Activated CD8-positive, alpha-beta T cell treated with anti-CD3 and anti-CD28 coated beads for 36 hours (primary cell): ENCODE results near the gene KCNC1. TPM values are rescaled to one million over a fixed set of nuclear protein-coding genes. Genes with fewer than 3 reads are reported as not detected.

Source experiments
- ATAC-seq: fragments of 200-7000 bp; cut with Tn5 transposase; one replicate; pipeline ENCODE4 v1.10.0; 2021; ENCODE audit warnings: mild to moderate bottlenecking, moderate library complexity
- CTCF ChIA-PET: fragments of 350-600 bp; sonication (Branson Sonifier 250); formaldehyde crosslinking; loops from one replicate; lab custom pipeline; 2021; ENCODE audit warnings: antibody characterized with exemption; lab: Charles Lee
- POLR2A ChIA-PET: fragments of 350-600 bp; sonication (Branson Sonifier 250); formaldehyde crosslinking; loops from one replicate; lab custom pipeline; 2021; ENCODE audit warnings: antibody characterized with exemption; lab: Charles Lee
- DNase-seq: peaks from one replicate; pipeline ENCODE4 v3.0.0-alpha.2; 2020
- H3K27ac Mint-ChIP-seq: one replicate; pipeline ENCODE4 v1.8.0; 2021; ENCODE audit warnings: mild to moderate bottlenecking, mixed read lengths
- H3K27me3 Mint-ChIP-seq: one replicate; pipeline ENCODE4 v1.8.0; 2021; ENCODE audit warnings: mixed read lengths
- H3K36me3 Mint-ChIP-seq: one replicate; pipeline ENCODE4 v1.8.0; 2021; ENCODE audit warnings: low read depth, mixed read lengths
- H3K4me1 Mint-ChIP-seq: one replicate; pipeline ENCODE4 v1.8.0; 2021; ENCODE audit warnings: low read depth, mixed read lengths
- H3K4me3 Mint-ChIP-seq: one replicate; pipeline ENCODE4 v1.8.0; 2021; ENCODE audit warnings: mild to moderate bottlenecking, moderate library complexity, mixed read lengths
- H3K9me3 Mint-ChIP-seq: one replicate; pipeline ENCODE4 v1.8.0; 2021; ENCODE audit warnings: mixed read lengths
- intact Hi-C: fragments of 100-400 bp; cut with micrococcal nuclease; formaldehyde crosslinking; loops from one replicate; pipeline ENCODE4 v1.10.0; 2022
- total RNA-seq, 2 experiments: library from RNA; stranded (reverse); gene quantifications; one replicate each; pipeline ENCODE4 v1.2.3, GENCODE V29; 2021
- TF ChIP-seq, protein P1 (sequence below): fragments of 200-600 bp; IDR thresholded peaks from one replicate; pipeline ENCODE4 v1.8.0; 2022; ENCODE audit warnings: antibody characterized with exemption, mild to moderate bottlenecking

The KCNC1 gene
- total RNA-seq, 2 experiments from 2014 or later = not detected

DNA sequence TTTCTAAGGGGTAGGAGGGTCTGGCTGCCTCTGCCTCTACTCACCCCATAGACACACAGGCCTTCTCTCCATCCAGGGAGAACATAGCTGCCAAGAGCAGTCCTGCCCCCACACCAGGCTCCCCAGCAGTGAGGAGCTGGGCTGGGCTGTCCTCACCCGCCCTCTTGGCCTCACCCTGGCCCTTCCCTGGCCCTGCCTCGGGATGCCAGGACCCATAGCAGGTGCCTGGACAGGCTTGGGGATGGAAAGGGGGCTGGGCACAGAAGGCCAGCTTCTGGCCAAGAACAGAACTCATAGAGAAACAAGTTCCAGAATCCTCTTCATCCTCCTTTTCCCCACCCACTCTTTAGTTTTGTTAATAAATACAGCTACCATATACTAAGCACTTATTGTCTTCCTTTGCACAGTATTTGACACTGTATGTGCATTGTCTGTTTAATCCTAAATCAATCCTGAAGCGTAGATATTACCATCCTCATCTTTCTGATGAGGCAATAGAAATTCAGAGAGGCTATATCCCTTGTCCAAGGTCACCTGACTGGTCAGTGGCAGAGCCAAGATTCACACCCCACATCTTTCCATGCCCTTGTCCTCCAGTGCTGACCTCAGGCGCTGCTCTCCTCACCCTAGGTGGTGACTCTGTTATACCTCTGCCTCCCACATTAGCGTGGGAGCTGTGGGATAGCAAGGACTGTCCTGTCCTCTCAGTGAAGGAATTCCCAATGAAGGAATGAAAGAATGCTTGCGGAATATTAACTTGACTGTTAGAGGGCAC is 37.2 kb upstream of the KCNC1 start:
- no peaks in the 10 kb centered on the region for H3K4me1 Mint-ChIP-seq
- H3K9me3 Mint-ChIP-seq = no peaks in the 10 kb centered on the region
- TF ChIP-seq, protein P1, sequence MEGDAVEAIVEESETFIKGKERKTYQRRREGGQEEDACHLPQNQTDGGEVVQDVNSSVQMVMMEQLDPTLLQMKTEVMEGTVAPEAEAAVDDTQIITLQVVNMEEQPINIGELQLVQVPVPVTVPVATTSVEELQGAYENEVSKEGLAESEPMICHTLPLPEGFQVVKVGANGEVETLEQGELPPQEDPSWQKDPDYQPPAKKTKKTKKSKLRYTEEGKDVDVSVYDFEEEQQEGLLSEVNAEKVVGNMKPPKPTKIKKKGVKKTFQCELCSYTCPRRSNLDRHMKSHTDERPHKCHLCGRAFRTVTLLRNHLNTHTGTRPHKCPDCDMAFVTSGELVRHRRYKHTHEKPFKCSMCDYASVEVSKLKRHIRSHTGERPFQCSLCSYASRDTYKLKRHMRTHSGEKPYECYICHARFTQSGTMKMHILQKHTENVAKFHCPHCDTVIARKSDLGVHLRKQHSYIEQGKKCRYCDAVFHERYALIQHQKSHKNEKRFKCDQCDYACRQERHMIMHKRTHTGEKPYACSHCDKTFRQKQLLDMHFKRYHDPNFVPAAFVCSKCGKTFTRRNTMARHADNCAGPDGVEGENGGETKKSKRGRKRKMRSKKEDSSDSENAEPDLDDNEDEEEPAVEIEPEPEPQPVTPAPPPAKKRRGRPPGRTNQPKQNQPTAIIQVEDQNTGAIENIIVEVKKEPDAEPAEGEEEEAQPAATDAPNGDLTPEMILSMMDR = no peak
- intact Hi-C loops = no loop called here
- no peaks in the 10 kb centered on the region for H3K36me3 Mint-ChIP-seq
- ATAC-seq (no peak), DNase-seq (no peak)
- H3K27me3 Mint-ChIP-seq = peaks cover 37% of the 10 kb centered on the region
- POLR2A ChIA-PET = no interaction called here
- CTCF ChIA-PET = interaction anchor here (1.1 kb wide), 1 partner anchor 34 kb away, joined by 5 read pairs; no protein-coding TSS in a partner anchor
- no peak overlapping the region for H3K4me3 Mint-ChIP-seq
- no peak overlapping the region for H3K27ac Mint-ChIP-seq

DNA sequence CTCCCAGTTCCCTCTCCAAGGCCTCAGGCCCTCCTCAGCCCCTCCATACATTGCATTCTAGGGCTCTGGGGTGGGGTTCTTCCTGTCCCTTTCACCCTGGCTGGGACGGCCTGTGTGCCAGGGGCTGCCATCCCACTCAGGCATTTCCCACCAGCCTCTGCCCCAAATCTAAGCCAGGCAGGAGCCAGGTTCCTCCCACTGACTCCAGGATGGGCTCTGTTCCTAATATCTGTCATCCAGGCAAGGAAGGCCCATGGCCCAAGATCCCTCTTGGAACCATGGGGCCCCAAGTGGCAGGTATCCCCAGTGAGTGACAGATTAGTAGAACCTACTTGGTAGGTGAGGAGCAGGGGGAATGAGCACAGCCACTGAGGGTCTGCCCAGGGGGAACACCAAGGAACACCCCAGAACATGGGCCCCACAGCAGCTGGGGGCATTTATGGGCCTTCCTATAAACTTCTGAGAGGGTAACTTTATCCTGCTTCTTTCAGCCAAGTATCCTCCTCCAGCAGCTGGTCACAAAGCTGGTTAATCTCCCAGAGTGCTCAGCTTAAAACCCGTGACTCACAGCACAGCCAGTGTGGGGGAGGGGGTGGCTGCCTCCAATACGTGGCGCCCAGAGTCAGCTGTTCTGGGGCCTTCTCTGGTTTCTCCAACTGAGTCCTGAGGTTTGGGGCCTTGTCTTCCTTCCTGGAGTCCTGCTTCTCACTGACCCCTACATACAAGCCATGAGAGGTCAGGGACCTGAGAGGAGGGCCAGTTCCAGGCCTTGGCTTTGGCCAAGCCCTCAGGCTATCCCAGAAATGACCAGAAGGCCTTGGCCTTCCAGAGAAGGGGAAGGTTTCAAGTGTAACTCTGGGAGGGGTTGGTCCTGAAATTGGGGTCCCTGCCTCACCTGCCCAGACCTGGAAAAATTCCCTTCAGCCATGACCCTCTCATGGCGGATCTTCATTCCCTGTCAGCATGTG is 35.1 kb upstream of the KCNC1 start:
- TF ChIP-seq, protein P1 = no peak
- no peak for DNase-seq
- Mint-ChIP-seq H3K9me3 (no peaks in the 10 kb centered on the region), H3K27me3 (peaks cover 27% of the 10 kb centered on the region), H3K4me1 (no peaks in the 10 kb centered on the region), H3K4me3 (no peak overlapping the region), H3K27ac (no peak overlapping the region), H3K36me3 (no peaks in the 10 kb centered on the region)
- ATAC-seq = no peak
- CTCF ChIA-PET = interaction anchor here (1.8 kb wide), 1 partner anchor 32 kb away, joined by 9 read pairs; no protein-coding TSS in a partner anchor
- POLR2A ChIA-PET = no interaction called here
- intact Hi-C loops = no loop called here

DNA sequence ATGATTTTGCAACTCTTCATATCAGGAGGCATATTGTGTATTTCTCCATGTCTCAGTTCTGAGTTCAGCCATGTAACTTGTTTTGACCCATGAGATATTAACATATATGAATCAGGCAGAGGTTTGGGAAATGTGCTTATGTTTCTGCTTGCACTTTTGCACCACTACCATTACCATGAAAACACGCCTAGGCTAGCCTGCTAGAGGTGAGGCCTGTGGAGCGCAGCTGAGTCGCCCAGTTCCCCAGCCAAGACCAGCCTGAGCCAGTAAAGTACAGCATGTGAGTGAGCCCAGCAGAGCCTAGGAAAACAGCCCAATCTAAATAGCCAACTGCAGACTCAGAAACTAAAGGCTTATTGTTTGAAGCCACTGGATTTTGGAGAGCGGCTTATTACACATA is 33.6 kb upstream of the KCNC1 start:
- Mint-ChIP-seq H3K36me3 (no peaks in the 10 kb centered on the region), H3K4me3 (no peak overlapping the region), H3K4me1 (no peaks in the 10 kb centered on the region), H3K9me3 (no peaks in the 10 kb centered on the region), H3K27me3 (peaks cover 26% of the 10 kb centered on the region), H3K27ac (no peak overlapping the region)
- DNase-seq = no peak
- intact Hi-C loops = no loop called here
- ChIA-PET CTCF (interaction anchor here (1.8 kb wide), 1 partner anchor 30 kb away, joined by 9 read pairs; no protein-coding TSS in a partner anchor), POLR2A (no interaction called here)
- TF ChIP-seq, protein P1 = no peak
- ATAC-seq = no peak

DNA sequence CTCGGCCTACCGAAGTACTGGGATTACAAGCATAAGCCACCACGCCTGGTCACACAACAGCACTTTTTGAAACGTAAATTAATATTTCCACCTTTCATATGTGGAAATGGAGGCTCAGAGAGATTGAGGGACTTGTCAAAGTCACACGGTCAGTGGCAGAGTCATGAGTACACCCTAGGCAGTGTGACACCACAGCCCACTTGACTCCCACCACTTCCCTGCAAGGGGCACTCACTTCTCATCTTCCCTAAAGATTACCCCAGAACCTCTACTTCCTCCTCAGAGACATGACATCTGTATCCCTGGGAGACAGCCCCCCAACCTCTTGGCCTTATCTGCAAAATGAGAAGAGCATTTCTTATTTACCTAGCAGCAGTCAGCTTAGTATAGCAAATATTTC is 31.7 kb upstream of the KCNC1 start:
- CTCF ChIA-PET = interaction anchor here (2.9 kb wide), 1 partner anchor 28 kb away, joined by 9 read pairs; no protein-coding TSS in a partner anchor
- POLR2A ChIA-PET = no interaction called here
- Mint-ChIP-seq H3K4me3 (no peak overlapping the region), H3K9me3 (no peaks in the 10 kb centered on the region), H3K4me1 (no peaks in the 10 kb centered on the region), H3K27me3 (peaks cover 11% of the 10 kb centered on the region), H3K36me3 (no peaks in the 10 kb centered on the region), H3K27ac (no peak overlapping the region)
- ATAC-seq (no peak), DNase-seq (no peak)
- intact Hi-C loops = no loop called here
- TF ChIP-seq, protein P1 = no peak
